GM19025 (cell line): Measurements from ENCODE around the gene OR2T5.
A peak's percentile ranks its signal among the peaks of the same experiment; 100 is the strongest.
"Not testable (repeated sequence)": the region's sequence is repeated elsewhere in the genome, so short reads cannot be mapped to it uniquely, and the experiment has no call there.

Experiments
- ATAC-seq: cut with Tn5 transposase; IDR thresholded peaks from one replicate; pipeline ENCODE4 v1.9.1; 2021; ENCODE audit warnings: mild to moderate bottlenecking, low read depth, moderate library complexity; ENCODE audit not compliant: unreplicated experiment

Gene OR2T5, protein sequence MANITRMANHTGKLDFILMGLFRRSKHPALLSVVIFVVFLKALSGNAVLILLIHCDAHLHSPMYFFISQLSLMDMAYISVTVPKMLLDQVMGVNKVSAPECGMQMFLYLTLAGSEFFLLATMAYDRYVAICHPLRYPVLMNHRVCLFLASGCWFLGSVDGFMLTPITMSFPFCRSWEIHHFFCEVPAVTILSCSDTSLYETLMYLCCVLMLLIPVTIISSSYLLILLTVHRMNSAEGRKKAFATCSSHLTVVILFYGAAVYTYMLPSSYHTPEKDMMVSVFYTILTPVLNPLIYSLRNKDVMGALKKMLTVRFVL

GRCh38 chr1:248488289-248488688 lies at the start of gene OR2T5:
Gene OR2T5, plus strand, starts transcription at chr1:248488589. Its CDS starts 0 bp downstream, at chr1:248488589.
- not testable (repeated sequence) for ATAC-seq

DNA sequence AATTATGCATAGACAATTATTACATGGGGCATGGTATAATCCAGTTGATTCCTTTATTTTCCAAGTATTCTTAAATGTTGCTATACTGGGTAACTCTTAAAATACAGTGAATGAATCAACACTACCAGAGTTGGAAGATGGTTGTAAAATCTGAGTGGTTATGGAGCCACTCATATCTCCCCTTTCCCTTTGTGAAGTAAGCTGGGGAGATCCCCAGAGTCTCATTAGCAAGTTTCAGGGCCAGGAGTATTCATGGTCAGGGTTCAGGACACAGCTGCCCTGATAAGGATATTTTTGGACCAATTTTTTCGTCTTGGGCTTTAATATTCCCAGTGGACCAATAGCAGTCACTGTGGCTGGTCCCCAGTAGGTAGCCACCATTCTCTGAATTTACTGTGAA lies 49.7 kb upstream of the OR2T5 start:
- ATAC-seq: not testable (repeated sequence)

DNA sequence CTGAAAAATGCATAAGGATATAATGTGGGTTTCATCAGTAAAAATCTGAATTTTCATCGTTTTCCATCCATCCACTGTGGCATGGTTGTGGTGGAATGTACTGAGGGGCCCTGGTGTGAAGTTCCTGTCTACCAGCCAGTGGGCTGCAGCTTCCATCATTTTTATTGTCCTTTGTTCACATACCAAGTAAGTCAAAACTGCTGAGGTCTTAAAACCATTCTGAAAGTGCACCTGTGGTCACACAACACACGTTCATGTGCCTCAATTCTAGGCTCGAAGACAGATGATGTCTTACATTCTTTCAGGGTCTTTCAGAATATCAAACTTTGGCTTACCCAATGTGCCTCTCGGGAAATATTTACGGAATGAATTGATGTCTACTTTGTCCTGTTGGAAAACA lies 49.1 kb upstream of the OR2T5 start:
- ATAC-seq: not testable (repeated sequence)

GRCh38 chr1:248442500-248443277 lies 45.7 kb upstream of the OR2T5 start:
- not testable (repeated sequence) for ATAC-seq

DNA sequence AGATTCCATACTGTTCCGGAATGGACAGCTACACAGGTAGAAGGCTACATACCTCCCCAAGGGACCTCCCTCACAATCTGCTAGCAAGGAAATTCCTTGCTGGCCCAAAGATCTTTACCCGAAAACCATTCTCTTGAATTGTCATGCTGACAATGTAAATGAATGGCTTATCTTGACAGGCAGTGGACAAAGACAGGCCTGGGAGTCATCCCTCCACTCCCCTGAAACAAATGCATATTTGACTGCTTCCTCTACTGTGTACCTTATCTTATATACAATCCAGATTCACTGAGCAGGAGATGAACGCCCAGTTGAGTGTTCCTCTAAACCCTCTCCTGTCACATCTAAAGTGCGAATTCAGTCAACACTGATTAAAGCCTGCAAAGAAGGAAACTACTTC lies 43.8 kb upstream of the OR2T5 start:
- not testable (repeated sequence) for ATAC-seq

DNA sequence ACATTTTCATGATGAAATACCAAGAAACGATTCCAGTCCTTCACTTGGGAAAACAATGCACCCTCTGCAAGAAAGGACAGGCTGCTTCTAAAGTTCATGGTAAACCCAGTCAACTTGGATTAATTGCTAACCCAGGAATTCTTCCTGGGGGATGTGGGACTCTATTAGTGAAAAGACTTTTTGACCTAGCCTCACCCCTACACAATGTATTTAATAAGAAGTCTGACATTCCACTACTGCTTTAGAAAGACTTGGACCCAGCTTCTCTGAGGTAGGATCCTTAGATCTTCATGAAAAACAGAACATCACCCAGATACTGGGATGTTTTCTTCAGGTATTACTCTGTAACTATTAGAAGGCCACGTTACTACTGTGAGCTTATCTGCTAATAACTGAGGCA lies 43.0 kb upstream of the OR2T5 start, which contains the start of gene OR2T2:
TSS of gene OR2T2 (plus strand) at position 239 of the 400 bp plus-strand sequence. CDS start 7,161 bp downstream, outside the sequence.
- ATAC-seq: not testable (repeated sequence)

GRCh38 chr1:248448409-248449074 lies 39.8 kb upstream of the OR2T5 start:
- ATAC-seq: peak; percentile 63

DNA sequence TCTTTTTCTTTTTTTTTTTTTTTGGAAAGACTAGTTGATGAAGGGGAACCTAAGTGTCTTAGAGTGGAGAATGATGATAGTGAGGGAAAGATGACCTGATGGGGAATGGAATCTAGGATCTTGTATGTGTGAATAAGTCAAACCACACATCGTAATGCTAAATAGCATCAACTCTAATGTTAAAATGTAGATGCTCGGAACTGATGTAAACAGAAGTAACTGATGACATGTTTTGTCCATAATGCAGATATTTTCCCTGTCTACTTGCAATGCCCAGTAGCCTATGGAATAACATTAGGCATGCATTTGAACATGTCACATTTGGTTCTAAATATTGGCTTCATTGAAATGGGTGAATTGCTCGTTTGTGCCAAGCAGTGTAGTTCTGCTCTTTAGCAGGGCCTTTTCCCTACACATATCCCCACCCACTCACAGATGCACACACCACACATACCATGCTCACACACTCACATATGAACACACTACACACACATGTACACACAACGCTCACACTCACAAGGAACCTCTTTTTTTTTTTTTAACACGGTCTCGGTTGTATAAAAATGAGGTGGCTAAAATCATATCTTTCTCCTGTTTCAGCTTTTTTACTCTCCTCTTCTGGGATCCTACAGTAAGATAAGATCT lies 38.4 kb upstream of the OR2T5 start:
- ATAC-seq: not testable (repeated sequence)

DNA sequence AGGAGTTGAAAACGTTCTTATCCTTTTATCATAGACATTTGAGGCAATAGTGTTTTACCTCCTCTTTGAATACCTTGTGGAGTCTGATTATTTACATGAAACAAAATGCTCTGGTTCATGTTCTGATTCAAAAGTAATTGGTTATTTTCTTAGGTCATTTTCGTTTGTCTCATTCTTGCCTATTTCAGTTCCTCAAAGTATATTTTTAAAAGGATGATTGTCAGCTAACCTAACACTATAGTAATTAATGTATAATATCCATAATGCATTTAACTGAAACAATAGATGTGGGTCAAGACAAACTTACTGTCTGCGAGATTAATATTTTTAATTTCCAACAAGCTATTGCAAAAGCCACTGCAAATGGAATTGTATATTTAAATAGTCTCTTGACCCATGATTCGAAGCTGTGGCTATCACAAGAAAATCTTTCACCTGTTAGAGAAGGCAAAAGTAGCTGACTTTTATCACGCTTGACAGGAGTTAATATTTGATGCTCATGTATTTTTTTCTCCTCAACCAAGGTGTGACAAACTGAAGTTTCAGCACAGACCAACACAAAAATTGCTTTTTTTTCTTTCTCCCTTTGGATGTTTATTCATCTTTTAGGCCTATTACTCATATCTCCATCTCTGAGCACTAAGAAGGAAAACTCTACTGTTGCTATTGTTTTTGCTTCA lies 37.8 kb upstream of the OR2T5 start:
- ATAC-seq: peak; percentile 47

DNA sequence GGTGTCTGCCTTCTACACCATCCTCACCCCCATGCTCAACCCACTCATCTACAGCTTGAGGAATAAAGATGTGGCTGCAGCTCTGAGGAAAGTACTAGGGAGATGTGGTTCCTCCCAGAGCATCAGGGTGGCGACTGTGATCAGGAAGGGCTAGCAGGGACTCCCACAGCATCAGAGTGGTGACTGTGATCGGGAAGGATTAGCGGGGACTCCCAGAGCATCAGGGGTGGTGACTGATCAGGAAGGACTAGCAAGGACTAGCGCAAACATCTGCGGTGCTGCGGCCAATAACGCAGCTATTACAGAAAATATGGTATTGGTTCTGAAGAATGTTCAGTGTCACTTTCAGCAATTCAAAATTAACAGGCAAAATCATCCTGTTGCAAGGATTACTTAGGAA lies 34.8 kb upstream of the OR2T5 start:
- not testable (repeated sequence) for ATAC-seq

DNA sequence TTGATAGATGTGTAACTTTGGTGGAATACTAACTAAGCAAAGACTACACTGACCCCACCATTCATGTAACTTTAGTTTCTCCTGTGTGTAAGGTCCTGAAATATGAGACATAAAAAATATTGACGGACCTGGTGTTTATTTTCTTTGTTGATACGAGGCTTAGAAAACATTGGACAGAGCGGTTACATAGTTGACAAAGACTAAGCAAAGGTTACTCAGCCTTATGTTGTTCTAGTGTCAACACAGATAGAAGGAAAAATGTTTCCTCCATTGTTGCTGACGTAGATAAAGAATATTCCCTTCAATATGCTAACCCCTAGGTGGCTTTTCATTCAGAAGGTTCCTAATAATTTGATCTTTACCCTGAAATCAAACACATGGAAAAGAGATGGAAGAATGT lies 33.3 kb upstream of the OR2T5 start:
- not testable (repeated sequence) for ATAC-seq

- ATAC-seq: not testable (repeated sequence)
Measured at GRCh38 chr1:248456635-248457034, 31.8 kb upstream of the OR2T5 start.

DNA sequence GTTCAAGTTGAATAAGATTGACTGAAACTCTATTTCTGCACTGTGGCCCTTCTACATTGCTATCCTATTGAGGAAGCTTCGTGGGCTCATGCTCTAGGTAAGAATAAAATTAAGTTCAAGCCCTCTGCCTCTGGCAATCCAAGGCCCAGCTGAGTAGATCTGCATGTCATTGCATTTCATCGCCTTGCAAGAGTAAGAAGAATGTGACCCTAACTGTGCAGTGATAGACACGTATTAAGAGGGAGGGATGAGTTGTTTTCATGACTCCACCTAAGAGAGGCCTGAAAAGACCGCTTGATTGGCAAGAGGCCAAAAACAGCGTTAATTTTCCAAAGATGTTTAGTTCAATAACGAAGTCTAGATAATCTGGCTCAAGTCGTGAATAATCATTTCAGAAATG lies 29.3 kb upstream of the OR2T5 start:
- ATAC-seq: not testable (repeated sequence)

DNA sequence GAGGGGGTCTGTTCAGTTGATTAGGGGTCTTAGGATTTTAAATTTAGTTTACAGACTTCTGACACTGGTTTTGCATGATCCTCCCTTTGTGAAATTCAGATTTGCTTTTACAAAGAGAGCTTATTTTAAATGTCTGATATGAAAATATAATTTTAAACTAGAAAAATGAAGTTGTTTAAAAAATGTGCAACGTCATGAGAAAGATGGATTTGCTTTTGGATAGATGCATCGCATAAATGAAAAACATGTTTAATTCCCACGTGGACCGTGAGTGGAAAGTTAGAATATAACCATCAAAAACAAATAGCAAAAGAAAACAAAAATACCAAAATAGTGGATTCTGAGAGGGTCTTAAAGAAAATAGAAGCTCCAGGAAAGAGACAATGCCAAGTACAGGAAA lies 17.2 kb upstream of the OR2T5 start:
- ATAC-seq: no peak

GRCh38 chr1:248472111-248472510 lies 16.3 kb upstream of the OR2T5 start:
- not testable (repeated sequence) for ATAC-seq

- ATAC-seq: not testable (repeated sequence)
Measured at GRCh38 chr1:248473051-248473450, 15.3 kb upstream of the OR2T5 start, which contains the start of gene OR2T3. Gene OR2T3, plus strand, starts transcription at chr1:248473351. Its CDS starts 0 bp downstream, at chr1:248473351.

- ATAC-seq: not testable (repeated sequence)
Measured at GRCh38 chr1:248475660-248476059, 12.7 kb upstream of the OR2T5 start.

GRCh38 chr1:248481686-248482579 lies 6.5 kb upstream of the OR2T5 start:
- ATAC-seq: peak; percentile 71

DNA sequence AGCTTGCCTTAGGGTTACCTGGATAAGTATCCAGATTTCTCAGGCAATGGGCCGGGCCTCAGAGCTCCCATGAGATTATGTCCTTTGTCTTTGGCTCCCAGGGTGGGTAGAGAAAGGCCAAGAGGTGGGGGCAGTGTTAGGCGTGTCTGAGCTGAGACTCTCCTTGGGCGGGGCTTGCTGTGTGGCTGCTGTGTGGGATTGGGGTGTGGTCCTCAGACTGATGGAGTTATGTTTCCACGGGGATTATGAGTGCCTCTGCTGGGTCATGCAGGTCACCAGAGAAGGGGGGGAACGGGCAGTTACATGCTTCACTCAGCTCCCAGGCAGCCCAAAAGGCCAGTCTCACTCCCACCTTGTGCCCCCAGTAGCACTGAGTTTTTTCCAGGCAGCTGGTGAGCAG lies 8.3 kb downstream of the OR2T5 start:
- not testable (repeated sequence) for ATAC-seq
